ENCODE data around the gene ATAD1.

Gene ATAD1

DNA sequence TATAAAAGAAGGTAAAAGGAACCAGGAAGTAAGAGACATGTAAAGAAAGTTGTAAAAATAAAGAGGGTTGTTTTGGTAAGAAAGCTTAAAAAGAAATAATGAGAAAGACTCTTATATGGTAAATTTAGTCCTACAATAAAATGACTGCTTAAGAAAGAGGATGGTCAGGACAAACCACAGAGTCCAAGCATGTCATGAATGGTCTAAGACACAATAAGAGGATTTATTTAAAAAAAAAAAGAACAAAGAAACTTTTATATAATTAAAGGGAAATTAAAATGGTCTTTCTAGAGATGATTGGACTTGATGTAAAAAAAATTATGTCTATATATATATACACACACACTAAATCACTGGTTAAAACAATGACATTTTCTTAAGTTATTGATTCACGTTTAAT is 18.2 kb downstream of the ATAD1 start:
- no peak for DNase-seq

DNA sequence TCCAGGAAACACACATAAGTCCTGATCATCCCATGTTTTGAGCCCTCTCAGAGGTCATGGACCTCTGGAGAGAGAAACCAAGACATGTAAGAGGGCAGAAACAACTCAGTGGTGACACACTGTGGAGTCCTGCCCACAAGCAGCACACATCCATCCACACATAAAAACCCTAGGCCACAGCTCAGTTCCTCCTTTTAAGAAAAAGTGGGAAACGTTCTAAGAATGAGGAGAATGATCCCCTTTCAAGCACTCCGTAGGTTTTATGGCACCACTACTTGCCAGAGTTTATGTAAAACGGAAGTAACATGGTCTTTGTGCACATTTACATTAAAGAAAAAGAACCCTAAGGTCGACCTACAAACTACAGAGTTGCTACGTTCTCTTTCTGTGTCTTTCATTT is 19.9 kb downstream of the ATAD1 start:
- DNase-seq, result peak in 1 of 3 donors; percentile 9

GRCh38 chr10:87794285-87794684 is 23.7 kb downstream of the ATAD1 start:
- no peak for DNase-seq

DNA sequence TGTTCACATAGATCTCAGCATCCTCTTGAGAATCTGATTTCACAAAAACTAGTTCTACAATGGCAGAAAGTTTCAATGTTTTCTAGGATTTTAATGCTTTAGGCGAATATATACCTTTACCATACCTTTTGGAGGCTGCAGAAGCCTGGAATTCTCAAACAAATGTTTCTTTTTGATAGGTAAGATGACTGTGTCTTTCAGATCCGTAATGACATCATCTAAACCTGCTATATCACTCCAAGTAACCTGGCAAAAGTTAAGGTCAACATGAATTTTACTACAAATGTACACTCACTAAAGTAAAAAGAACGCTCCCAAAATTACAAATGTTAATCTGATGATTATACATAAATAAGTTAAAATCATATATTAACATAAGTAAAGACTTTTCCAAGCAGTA is 27.8 kb downstream of the ATAD1 start:
- DNase-seq, result no peak

DNA sequence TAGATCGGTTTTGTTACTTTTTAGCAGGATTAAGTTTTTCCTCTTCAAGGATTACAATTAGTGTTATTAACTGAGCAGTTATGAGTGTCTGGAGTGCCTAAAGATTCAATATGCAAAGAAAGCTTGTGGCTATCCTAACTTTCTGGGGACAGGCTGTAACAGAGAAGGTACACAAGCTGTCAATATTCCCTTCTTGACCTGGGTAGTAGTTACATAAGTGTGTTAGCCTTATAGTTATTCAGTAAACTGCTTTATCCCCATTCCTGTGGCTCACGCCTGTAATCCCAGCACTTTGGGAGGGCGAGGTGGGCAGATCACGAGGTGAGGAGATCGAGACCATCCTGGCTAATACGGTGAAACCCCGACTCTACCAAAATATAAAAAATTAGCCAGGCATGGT is 31.6 kb downstream of the ATAD1 start:
- DNase-seq, result no peak

- DNase-seq, result no peak
These were observed 35.3 kb downstream of the ATAD1 start for GRCh38 chr10:87782721-87783120.

DNA sequence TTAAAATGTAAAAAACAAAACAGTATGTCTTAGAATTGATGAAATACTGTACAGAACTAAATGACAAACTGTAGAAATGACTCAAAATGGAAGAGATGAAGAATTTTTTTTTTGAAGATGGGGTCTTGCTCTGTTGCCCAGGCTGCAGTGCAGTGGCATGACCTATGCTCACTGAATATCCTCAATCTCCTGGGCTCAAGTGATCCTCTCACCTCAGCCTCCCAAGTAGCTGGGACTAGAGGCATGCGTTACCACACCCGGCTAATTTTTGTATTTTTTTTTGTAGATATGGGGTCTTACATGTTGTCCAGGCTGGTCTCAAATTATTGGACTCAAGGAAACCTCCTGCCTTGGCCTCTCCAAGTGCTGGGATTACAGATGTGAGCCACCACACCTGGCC is 36.5 kb downstream of the ATAD1 start:
- DNase-seq, result no peak

- no peak for DNase-seq
These were observed 41.7 kb downstream of the ATAD1 start for GRCh38 chr10:87776328-87776727.

DNA sequence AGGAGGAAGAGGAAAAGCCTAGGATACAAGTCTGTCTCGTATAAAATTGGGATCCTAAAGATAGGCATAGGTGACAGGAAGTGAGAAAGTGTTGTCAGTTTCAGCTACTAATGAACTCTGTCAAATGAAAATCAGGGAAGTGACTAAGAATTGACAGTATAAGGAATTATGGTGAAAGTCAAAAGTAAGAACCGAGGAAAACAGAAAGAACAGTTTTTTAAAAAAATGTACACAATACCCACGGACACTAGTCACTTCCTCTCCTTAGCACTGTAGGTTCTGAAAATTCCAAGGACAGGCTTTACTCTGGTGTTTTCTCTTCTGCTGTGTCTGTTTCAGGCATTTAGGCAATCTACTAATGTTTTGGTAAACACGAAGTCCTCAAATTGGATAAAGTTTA is 42.3 kb downstream of the ATAD1 start:
- DNase-seq, result peak; percentile 38 to 78 (median 72)

GRCh38 chr10:87771871-87772500 is 46.0 kb downstream of the ATAD1 start:
- DNase-seq, result peak; percentile 48 to 73 (median 69)

DNA sequence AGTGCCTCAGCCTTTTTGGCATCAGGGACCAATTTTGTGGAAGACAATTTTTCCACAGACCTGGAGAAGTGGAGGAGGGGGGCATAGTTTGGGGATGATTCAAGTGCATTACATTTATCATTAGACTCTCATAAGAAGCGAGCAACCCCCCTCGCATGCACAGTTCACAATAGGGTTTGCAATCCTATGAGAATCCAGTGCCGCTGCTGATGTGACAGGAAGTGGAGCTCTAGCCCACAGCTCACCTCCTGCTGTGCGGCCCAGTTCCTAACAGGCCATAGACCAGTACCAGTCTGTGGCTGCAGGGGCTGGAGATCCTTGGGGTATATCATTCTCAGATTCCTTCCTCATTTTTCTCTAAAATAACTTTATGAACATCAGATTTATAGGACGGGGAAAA is 50.8 kb downstream of the ATAD1 start:
- no peak for DNase-seq

DNA sequence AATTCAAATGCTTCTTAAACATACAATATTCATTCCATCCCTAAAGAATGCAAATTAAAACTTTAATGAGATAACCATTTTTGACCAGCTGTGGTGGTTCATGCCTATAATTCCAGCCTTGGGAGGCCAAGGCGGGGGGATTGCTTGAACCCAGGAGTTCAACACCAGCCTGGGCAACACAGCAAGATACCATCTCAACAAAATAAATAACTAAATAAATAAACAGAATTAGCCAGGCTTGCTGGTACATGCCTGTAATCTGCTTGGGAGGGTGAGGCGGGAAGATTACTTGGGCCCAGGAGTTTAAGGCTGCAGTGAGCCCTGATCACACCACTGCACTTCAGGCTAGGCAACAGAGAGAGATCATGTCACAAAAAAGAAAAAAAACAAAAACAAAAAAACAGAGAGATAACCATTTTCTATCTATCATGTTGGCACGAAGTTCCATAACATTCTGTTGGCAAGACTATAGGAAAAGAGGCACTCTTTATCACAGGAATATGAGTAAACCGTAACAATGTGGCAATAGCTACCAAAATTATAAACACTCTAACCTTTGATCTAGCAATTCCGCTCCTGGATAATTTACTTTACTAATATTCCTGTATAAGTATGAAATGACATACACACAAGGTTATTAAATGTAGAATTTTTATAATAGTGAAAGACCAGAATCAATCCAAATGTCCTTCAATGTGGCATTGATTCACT is 52.2 kb downstream of the ATAD1 start:
- no peak for DNase-seq

- DNase-seq, result no peak
These were observed 53.7 kb downstream of the ATAD1 start for GRCh38 chr10:87764072-87764934.

DNA sequence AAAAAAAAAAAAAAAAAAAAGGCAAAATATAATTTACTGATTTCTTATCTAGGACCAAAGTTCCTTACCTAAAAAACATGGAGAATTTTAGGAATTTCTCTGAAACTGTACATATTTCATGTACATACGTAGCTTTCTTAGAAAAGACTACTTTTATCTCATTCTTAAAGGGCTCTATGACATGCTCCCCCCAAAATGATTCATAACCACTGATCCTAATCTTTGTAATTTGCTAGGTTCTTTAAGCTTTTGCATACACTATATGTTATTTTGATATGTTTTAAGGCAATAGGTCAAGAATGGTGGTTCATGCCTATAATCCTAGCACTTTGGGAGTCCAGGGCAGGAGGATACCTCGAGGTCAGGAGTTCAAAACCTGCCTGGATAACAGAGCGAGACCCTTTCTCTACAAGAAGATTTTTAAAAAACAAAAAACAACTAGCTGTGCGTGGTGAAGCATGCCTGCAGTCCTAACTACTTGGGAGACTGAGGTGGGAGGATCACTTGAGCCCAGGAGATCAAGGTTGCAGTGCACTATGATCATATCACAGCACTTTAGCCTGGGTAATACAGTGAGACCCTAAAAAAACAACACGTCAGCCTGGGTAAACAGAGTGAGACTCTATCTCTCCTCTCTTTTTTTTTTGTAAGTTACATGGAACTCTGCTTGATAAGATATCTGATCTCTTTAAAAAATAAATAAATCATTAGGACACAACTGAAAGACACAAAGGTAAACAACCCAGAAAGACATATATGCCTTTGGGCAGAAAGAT is 54.8 kb downstream of the ATAD1 start:
- no peak for DNase-seq

DNA sequence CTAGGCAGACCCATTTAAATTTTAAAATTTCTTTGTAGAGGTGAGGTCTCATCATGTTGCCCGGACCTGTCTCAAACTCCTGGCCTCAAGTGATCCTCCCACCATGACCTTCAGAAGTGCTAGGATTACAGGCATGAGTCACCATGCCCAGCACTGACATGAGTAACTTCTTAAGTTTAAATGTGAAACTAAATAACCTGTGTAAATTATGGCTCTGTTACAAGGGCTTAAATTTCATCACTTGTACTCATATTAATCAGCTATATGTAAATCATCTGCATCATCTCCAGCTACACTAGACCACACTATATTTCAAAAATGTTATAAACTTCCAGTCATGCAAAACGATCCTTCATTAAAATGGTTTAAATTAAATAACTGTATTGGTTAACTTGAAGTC is 56.1 kb downstream of the ATAD1 start:
- peak; percentile 74 to 92 (median 81) for DNase-seq

GRCh38 chr10:87761153-87761552 is 56.9 kb downstream of the ATAD1 start:
- DNase-seq, result peak in 2 of 3 donors; percentile 36 to 60

DNA sequence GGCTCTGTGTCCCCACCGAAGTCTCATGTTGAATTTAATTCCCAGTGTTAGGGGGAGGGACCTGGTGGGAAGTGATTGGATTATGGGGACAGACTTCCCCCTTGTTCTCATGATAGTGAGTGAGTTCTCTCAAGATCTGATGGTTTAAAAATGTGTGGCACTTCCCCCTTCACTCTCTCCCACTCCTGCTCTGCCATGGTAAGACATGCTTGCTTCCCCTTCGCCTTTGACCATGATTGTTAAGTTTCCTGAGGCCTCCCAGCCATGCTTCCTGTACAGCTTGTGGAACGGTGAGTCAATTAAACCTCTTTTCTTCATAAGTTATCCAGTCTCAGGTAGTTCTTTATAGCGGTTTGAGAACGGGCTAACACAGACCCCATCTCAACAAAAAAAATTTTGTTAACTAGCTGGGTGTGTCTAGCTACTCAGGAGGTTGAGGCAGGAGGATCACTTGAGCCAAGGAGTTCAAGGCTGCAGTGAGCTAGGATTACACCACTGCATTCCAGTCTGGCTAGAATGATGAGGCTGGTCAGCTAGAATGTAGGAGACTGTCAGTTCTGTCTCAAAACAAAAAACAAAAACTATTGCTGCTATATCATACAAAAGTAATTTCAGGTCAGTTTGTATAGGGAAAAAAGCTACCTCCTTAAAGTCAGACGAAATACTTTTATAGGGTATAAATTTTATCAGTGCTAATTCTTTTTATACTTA is 57.7 kb downstream of the ATAD1 start:
- DNase-seq, result peak; percentile 70 to 84 (median 76)

GRCh38 chr10:87759551-87759950 is 58.5 kb downstream of the ATAD1 start:
- DNase-seq, result peak; percentile 29 to 53 (median 36)

- DNase-seq, result no peak
These were observed 60.3 kb downstream of the ATAD1 start for GRCh38 chr10:87757685-87758084.

- peak in 2 of 3 donors; percentile 12 to 29 for DNase-seq
These were observed 63.8 kb downstream of the ATAD1 start for GRCh38 chr10:87753995-87754866.

DNA sequence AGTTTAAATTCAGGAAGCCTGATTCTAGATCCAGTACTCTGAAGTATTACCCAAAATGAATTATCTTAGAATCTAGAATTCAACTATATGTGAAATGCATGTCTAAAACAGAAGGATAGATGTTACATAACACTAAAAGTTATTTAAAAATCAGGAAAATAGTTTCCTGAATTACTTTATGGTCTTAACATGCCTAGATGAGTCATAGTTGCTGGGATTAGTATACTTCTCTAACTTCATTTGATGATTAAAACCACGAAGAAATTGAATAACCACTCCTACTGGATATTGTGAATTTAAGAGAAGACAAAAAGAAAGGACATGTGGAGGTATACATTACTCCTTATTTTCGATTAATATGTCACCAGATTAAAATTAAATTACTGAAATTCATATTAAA is 65.5 kb downstream of the ATAD1 start:
- DNase-seq, result peak; percentile 18 to 64 (median 64)
